Thyroid gland (tissue), 4 donors: ENCODE measurements around the gene RPL4.

Experiments
- CTCF ChIP-seq, 6 experiments: fragments of 200-600 bp in 3 of 6; fragments of 450-650 bp in 3 of 6; sonication (generic) in 3 of 6; IDR thresholded peaks; one replicate each; pipeline ENCODE4 v1.5.1; 2016 to 2019; ENCODE audit warnings: antibody characterized with exemption in 6 of 6, mild to moderate bottlenecking in 2 of 6, inconsistent platforms in 1 of 6, moderate library complexity in 1 of 6
- POLR2A ChIP-seq, 2 donors: fragments of 450-650 bp; IDR thresholded peaks; one replicate each; pipeline ENCODE4 v1.6.1; 2017; ENCODE audit warnings: antibody characterized with exemption in 2 of 2, mild to moderate bottlenecking in 2 of 2, moderate library complexity in 1 of 2

GRCh38 chr15:66496951-66497501 is 7.6 kb downstream of the RPL4 start:
- TF ChIP-seq CTCF (IDR thresholded peaks at IDR 0.05) (no peak), POLR2A (IDR thresholded peaks at IDR 0.05) (no peak)
